ENCODE data around the gene MRPL22.
"Not testable (repeated sequence)": the region's sequence is repeated elsewhere in the genome, so short reads cannot be mapped to it uniquely, and the experiment has no call there.

The MRPL22 gene

DNA sequence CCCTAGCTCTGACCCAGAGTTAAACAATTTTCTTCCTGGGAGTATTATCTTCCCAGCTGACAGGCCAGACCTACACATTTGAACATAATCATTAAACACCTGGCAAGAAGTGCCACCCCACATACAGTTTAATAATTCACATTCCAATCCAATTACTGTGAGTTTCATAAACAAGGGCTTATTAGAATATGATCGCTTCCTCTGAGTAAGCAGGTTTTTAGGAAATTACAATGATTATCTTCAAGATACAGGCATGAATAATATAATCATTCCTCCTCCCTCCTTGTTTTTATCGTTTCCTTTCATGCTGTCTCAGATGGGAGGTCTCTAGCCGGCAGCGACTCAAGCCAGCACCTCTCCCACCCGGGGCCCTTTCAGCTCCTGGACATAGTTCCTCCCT lies 56.9 kb downstream of the MRPL22 start:
- DNase-seq: no peak

DNA sequence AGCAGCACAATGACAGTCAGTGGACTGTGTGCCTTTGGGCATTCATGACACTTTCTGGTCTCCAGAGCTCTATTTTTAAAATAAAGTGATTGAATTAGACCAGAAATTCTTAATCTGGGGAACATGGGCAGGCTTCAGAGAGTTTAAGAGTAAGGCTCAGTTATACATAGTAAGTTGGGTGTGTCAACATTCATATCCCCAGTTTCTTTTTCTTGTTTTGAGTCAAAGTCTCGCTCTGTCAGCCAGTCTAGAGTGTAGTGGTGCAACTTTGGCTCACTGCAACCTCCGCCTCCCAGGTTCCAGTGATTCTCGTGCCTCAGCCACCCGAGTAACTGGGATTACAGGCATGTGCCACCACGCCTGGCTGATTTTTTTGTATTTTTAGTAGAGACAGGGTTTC lies 59.0 kb downstream of the MRPL22 start:
- no peak for DNase-seq

DNA sequence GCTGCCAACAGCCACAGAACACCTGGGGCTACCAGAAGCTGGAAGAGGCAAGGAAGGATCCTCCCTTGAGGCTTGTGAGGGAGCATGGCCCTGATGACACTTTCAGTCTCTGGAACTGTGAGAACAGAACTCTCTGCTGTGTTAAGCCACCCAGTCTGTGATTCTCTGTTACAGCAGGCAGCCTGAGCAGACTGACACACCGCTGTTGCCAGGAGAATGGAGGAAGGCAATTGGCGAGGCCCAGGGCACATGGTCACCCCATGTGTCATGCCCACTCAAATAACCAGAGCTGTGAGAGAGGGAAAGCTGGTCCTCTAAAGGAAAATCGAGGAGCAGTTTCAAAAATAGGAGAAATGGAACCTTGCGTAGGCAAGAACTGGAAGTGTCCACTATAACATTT lies 60.6 kb downstream of the MRPL22 start:
- no peak for DNase-seq

GRCh38 chr5:155002722-155003121 lies 61.8 kb downstream of the MRPL22 start:
- not testable (repeated sequence) for DNase-seq

DNA sequence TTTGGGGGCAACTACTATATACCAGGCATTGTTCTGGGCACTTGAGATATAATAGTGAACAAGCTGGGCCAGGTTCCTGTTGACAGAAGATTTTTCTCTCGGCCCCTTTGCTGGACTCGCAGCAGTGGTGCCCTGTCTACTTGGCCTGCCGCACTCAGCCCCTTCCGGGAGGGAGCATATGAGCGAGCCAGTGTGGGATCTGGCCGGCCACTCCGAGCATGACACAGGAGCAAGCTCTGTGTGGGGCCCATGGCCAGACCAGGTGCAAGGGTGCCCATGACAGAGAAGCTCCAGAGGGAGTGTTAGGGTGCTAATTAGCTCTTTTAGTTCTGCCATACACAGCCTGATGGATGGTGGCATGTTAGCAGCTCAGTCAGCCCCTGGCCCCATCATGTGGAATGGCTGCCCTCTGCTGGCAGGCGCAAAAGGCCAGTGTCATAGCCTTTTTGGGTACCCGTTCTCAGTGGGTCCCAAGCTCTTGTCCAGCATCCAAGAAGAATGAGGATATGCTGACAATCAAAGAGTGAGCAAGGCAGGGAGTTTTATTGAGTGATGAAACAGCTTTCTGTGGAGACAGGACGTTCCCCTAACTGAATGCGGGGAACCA lies 63.4 kb downstream of the MRPL22 start:
- DNase-seq: peak in 1 of 2 donors; percentile 11

DNA sequence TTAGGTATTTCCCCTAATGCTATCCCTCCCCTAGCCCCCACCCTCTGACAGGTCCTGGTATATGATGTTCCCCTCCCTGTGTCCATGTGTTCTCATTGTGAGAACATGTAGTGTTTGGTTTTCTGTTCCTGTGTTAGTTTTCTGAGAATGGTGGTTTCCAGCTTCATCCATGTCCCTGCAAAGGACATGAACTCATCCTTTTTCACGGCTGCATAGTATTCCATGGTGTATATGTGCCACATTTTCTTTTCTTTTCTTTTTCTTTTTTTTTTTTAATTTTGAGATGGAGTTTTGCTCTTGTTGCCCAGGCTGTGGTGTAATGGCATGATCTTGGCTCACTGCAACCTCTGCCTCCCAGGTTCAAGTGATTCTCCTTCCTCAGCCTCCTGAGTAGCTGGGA lies 65.4 kb downstream of the MRPL22 start:
- DNase-seq: not testable (repeated sequence)

- no peak for DNase-seq
Measured at GRCh38 chr5:155008669-155009068, 67.8 kb downstream of the MRPL22 start.

DNA sequence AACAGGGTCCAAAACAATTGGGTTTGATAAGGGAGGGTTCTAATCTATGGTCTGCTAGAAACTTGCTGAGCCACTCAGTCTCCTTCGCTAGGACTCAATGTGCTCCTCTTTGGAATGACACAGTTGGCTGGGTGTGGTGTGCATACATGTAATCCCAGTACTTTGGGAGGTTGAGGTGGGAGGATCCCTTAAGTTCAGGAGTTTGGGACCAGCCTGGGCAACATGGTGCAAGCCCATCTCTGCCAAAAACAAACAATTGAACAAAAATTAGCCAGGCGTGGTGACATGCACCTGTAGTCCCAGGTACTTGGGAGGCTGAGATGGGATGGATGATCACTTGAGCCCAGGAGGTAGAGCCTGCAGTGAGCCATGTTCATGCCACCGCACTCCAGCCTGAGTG lies 70.0 kb downstream of the MRPL22 start:
- DNase-seq: no peak

- DNase-seq: no peak
Measured at GRCh38 chr5:155013526-155013925, 72.7 kb downstream of the MRPL22 start, which contains the start of gene KIF4B. KIF4B (plus strand) TSS chr5:155013755; CDS start chr5:155013860, 105 bp downstream.

DNA sequence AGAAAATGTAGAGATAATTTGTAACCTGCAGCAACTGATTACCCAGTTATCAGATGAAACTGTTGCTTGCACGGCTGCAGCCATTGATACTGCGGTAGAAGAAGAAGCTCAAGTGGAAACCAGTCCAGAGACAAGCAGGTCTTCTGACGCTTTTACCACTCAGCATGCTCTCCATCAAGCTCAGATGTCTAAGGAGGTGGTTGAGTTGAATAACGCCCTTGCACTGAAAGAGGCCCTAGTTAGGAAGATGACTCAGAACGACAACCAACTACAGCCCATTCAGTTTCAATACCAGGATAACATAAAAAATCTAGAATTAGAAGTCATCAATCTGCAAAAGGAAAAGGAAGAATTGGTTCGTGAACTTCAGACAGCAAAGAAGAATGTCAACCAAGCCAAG lies 74.4 kb downstream of the MRPL22 start:
- no peak for DNase-seq

GRCh38 chr5:155017610-155018009 lies 76.7 kb downstream of the MRPL22 start:
- no peak for DNase-seq

Data from inflammatory macrophage treated with lipopolysaccharide for 1 hour (primary cell).